Measurements from ENCODE around the gene ERBB4.
"Not testable (repeated sequence)": the region's sequence is repeated elsewhere in the genome, so short reads cannot be mapped to it uniquely, and the experiment has no call there.

ERBB4 gene

DNA sequence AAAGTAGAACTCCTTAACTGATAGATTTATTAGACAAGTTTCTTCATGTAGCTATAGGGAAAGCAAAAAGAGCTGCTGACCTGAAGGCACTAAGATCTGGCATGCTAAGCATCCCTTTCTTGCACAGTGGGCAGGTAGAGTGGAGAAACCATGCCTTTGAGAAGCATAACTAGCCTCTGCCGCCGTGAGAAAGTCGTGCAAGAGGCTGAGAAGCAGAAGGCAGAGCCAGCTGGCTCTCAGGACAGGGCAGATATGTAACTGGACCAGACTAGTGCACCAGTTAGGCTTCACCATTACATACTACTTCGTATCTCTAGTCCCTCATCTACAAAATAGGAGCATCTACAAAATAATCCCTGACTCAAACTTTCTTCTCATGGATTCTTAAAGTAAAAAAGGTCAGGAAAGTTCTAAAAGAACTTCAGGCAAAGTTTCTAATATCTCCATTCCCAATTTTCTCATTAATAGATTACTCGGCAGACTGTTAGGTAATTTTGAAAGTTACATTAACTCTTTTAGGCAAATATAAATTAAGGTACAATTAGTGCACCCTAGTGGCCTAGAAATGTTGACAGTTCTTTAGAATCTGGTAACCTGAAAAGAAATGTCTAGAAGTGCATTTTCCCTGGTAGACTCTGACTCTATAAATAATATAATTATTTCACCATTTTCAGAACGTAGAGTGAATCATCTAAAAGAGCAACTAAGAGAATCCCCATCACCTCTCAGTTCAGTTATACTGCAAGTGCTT is 10.3 kb downstream of the ERBB4 start:
- no peak for DNase-seq

DNA sequence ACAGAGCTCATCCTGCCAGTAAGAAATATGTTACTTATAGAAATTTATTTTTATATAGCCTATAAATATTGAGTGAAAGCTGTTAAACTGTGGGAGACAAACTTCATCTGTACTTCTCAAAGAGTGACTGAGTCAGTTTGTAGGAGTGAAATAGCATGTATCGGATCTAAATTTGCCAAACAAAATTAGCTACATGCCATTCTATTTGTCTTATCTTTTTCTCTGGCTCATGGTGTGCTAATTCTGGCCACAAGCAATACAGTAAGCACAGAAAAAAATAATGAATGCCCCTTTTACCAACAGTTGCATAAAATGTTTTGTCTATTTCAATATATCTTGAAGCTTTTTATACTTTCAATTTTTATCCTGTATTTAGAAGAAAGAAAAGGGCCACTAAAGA is 12.5 kb downstream of the ERBB4 start:
- no peak for DNase-seq

GRCh38 chr2:212523756-212524155 is 14.8 kb downstream of the ERBB4 start:
- DNase-seq, result no peak

DNA sequence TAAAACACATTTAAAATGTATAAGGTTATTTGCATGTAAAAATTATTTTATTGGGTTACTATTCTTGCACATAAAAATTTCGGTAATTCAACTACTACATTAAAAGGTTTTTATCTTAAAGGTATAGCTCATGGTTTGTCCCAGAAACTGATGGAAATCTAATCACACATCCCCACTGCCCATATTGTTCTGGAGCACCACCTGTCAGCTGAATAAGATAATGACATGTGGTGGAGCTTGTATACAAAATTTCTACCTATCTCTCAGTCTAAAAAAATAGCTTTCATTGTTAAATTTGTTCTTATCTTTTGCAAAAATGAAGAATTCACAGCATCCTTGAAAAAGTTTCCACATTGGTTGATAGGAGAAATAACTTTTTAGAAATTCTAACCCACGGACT is 18.3 kb downstream of the ERBB4 start:
- peak in 1 of 51 donors; percentile 1 for DNase-seq

GRCh38 chr2:212517693-212518092 is 20.9 kb downstream of the ERBB4 start:
- no peak for DNase-seq

- no peak for DNase-seq
Measured at GRCh38 chr2:212505586-212505985, 33.0 kb downstream of the ERBB4 start.

DNA sequence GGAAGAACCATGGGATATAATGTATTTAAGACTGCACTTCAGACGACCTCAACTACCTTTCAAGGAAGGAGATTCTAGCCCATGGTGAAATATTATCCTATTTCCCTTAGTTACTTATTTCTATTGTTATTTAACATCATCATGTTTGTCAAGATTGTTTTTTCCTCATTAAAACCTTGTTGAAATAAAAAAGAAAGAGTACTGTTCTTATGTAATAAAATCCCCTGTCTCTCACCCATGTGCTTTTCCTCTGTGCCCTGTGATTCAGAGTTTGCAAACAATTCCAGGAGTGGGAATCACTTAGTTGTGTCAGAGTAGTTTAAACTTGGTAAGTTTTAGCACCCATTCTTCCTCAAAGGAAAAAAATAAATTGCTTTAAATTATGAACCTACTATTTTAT is 43.6 kb downstream of the ERBB4 start:
- no peak for DNase-seq

- no peak for DNase-seq
Measured at GRCh38 chr2:212494418-212495020, 44.1 kb downstream of the ERBB4 start.

GRCh38 chr2:212489719-212490346 is 48.8 kb downstream of the ERBB4 start:
- no peak for DNase-seq

DNA sequence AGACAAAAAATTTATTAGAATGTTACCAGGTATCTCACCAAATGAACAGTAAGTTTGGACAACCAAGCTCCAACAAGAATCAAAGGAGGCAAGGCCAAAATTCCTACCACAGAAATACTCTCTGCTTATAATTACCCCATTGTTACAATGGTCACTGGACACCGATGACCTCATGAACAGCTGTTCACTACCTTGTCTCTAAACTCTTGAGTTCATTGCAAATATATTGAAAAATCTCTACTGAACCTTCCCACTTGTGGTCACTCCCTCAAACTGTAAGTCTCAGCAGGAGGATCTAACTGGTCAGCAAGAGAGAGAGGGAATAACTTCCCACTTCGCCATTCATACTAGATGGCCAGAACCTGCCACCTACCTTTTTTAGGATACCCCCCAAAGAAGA is 50.0 kb downstream of the ERBB4 start:
- DNase-seq, result no peak

DNA sequence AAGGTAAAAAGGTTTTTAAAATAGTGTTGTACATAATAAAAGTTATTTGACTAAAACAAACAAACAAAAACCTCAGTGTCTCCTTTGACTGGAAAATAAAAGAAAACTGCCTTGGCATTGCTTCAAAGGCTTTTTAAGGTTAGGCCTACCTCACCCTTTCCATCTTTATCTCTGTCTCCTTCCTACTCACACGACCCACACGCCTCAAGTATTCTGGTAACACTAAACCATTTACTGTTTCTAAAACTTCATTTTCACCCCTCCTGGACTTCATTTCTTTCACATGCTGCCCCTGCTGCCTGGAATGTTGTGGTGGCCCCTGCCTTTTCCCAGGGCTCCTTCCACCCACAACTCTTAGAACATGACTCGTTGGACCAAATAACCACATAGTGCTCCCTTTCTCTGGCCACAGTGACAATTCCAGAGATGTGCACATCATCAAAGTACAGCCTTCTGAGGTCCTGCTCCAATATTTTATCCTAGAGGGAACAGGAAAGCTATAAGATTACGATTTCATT is 54.0 kb downstream of the ERBB4 start:
- no peak for DNase-seq

DNA sequence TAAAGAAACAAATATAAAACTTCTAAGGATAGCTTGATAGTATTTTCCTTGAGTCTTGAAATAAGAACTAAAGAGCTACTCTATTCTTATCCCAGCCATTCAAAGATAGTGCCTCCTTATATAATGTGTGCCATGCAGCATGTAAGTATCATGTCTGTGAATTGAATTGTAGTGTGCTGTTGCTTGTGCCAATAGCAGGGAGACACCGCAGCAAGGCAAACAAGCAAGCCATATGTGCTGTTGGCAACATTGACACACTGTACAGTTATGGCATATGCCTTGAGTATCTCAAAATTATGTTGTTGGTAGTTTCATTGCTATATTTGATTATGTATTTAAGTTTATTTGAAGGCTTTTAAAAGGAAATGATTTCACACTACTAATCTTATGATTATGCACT is 58.2 kb downstream of the ERBB4 start:
- no peak for DNase-seq

- no peak for DNase-seq
Measured at GRCh38 chr2:212477571-212477970, 61.0 kb downstream of the ERBB4 start.

GRCh38 chr2:212473211-212473610 is 65.4 kb downstream of the ERBB4 start:
- no peak for DNase-seq

DNA sequence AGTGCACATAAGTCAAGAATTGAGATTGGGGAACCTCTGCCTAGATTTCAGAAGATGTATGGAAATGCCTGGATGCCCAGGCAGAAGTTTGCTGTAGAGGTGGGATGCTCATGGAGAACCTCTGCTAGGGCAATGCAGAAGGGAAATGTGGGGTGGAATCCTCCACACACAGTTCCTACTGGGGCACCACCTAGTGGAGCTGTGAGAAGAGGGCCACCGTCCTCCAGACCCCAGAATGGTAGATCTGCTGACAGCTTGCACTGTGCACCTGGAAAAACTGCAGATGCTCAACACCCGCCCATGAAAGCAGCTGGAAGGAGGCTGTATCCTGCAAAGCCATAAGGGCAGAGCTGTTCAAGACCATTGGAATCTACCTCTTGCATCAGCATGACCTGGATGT is 71.1 kb downstream of the ERBB4 start:
- DNase-seq, result not testable (repeated sequence)

DNA sequence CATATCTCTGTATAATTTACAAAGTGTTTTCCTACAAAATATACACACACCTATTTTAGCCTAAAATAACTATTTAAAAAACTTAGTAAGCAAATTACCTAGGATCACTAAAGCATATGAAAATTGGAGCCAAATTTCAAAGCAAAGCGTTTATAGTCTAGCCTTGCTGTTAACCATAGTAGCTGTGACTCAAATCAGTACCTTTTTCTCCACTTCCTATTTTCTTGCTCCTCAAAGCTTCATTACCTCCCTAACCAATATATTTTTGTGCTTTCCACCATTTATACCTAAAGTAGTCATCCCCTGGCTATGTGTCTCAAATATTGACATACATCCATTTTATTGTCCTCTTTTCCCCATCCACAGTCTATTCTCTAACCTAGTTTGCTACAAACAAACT is 73.1 kb downstream of the ERBB4 start:
- no peak for DNase-seq

DNA sequence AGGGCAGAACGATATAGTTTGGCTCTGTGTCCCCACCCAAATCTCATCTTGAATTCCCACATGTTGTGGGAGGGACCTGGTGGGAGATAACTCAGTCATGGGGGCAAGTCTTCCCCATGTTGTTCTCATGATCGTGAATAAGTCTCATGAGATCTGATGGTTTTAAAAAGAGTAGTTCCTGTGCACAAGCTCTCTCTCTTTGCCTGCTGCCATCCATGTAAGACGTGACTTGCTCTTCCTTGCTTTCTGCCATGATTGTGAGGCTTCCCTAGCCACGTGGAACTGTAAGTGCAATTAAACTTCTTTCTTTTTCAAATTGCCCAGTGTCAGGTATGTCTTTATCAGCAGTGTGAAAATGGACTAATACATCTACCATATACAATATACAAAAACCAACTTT is 76.9 kb downstream of the ERBB4 start:
- DNase-seq, result not testable (repeated sequence)

DNA sequence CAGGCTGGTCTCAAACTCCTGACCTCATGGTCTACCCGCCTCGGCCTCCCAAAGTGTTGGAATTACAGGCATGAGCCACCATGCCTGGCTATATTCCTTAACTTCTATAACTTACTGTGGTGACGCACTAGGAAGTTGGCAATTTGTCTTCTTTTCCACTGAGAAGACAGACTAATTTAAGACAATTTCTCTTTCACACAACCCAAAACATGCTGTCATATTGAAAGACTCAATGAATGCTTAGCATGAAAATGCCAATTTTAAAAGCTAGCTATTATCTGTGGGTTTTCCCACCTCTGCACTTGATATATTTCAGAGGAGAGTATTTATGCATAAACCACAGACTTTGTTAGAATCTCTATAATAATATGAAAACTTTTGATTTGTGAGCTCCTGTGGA is 84.5 kb downstream of the ERBB4 start:
- no peak for DNase-seq

DNA sequence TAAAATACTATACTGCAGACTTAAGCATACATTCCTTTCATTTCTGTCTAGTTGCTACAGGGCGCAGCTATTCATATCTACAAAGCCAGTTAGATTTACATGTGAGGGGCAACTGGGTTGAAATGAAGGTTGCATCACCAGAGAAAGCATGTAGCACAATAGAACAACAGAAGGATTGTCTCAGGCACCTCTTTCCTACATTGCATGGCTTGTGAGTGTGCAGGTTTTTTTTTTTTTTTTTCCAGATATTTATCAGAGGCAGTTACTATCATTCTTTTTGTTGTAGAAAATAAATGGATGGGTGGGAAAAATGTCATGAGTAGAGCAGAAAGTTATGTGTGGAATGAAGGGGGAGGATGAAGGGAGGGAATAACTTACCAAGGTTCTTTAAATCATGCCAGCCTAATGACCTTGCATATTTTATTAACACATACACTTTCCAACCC is 86.8 kb downstream of the ERBB4 start:
- no peak for DNase-seq

GRCh38 chr2:212448698-212449097 is 89.9 kb downstream of the ERBB4 start:
- DNase-seq, result no peak

DNA sequence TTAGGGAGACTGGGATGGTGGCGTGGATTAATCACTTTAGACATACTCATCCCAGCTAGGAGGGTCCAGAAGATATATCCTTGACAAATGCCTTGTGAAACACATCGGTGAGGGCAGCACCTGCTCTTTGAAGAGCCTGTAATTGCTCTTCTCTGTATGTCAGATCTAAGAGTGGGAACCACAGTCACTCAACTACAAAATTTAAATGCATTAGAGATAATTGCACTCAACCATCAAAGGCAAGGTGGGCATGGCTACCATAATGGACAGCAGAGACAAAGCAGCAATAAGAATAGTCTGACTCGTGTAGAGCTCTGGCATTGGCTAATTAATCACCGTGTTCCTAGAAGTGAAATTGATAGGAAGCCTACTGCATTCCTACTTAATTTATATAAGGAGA is 96.8 kb downstream of the ERBB4 start:
- no peak for DNase-seq

DNA sequence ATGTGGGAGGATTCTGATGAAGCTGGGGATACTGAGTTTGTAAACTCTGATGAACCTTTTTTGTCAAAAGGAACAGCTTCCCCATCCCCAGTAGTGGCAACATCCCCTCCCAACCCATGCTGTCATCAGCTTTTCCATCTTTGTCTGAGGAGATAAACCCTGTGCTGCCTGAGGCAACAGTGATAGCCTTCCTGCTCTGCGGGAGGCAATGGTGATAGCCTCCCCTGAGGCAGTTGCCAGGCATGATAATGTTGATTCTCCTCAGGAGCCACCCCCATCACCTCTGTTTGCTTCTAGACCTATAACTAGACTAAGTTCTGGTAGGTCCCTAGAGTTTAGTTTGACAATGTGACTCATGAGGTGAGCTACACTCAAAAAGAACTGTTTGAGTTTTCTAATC is 97.5 kb downstream of the ERBB4 start:
- no peak for DNase-seq
